HepG2 (cell line): ENCODE data around the gene RAB24. TPM values are rescaled to one million over a fixed set of nuclear protein-coding genes. Genes with fewer than 3 reads are reported as not detected.

Source experiments
- ASH2L ChIP-seq: fragments of 300-600, 200-600 bp; sonication (generic); IDR thresholded peaks from 2 replicates; pipeline ENCODE4 v1.7.0; 2017; ENCODE audit warnings: low read depth, mild to moderate bottlenecking, moderate library complexity, mixed read lengths, low read length; ENCODE audit not compliant: insufficient read length
- DPF2 ChIP-seq: sonication (generic); formaldehyde crosslinking; IDR thresholded peaks from 2 replicates; pipeline ENCODE4 v1.4.0; 2020; ENCODE audit warnings: mild to moderate bottlenecking, low read depth, missing genetic modification reagents, borderline replicate concordance
- IRF2 ChIP-seq: IDR thresholded peaks from 2 replicates; pipeline ENCODE4 v1.6.1; 2018; ENCODE audit warnings: missing genetic modification reagents, missing compliant biosample characterization
- MLLT10 ChIP-seq: sonication (generic); formaldehyde crosslinking; IDR thresholded peaks from 2 replicates; pipeline ENCODE4 v1.4.0; 2020; ENCODE audit warnings: missing genetic modification reagents
- NKX3-1 ChIP-seq: sonication (generic); formaldehyde crosslinking; IDR thresholded peaks from 2 replicates; pipeline ENCODE4 v1.5.0; 2020; ENCODE audit warnings: missing genetic modification reagents
- NR2C2 ChIP-seq: sonication (generic); formaldehyde crosslinking; IDR thresholded peaks from 2 replicates; pipeline ENCODE4 v1.4.0; 2020; ENCODE audit warnings: missing genetic modification reagents, mild to moderate bottlenecking, moderate library complexity, borderline replicate concordance
- POGZ ChIP-seq: sonication (generic); formaldehyde crosslinking; IDR thresholded peaks from 2 replicates; pipeline ENCODE4 v1.4.0; 2020; ENCODE audit warnings: mild to moderate bottlenecking, missing genetic modification reagents
- RARA ChIP-seq: IDR thresholded peaks from 2 replicates; pipeline ENCODE4 v1.6.1; 2016; ENCODE audit warnings: missing genetic modification reagents, missing compliant biosample characterization
- XBP1 ChIP-seq: sonication (generic); formaldehyde crosslinking; IDR thresholded peaks from 2 replicates; pipeline ENCODE4 v1.5.0; 2020; ENCODE audit warnings: missing genetic modification reagents
- ZFP82 ChIP-seq: sonication (generic); formaldehyde crosslinking; IDR thresholded peaks from 2 replicates; pipeline ENCODE4 v1.5.1; 2020; ENCODE audit warnings: mild to moderate bottlenecking, missing genetic modification reagents, borderline replicate concordance
- ZFP90 ChIP-seq: sonication (generic); formaldehyde crosslinking; IDR thresholded peaks from 2 replicates; pipeline ENCODE4 v1.8.0; 2022; ENCODE audit warnings: missing genetic modification reagents, mild to moderate bottlenecking, inconsistent platforms, borderline replicate concordance
- ZNF629 ChIP-seq: sonication (generic); formaldehyde crosslinking; conservative IDR thresholded peaks from 2 replicates; pipeline ENCODE4 v1.5.0; 2020; ENCODE audit warnings: missing genetic modification reagents
- ZSCAN21 ChIP-seq: sonication (generic); formaldehyde crosslinking; IDR thresholded peaks from 2 replicates; pipeline ENCODE4 v1.8.0; 2022; ENCODE audit warnings: mild to moderate bottlenecking, missing genetic modification reagents, moderate library complexity, borderline replicate concordance
- polyA plus RNA-seq, 8 experiments: library from polyadenylated mRNA; depleted of rRNA in 3 of 8; stranded (reverse) in 7 of 8; unstranded in 1 of 8; fragments of >200 nt; fragmentation: Illumina TruSeq in 4 of 8; extraction: Trizol in 4 of 8; gene quantifications; 2 replicates each; pipeline versions ENCODE4 v1.2.1 to v1.2.3, GENCODE V29; 2011 to 2016; ENCODE audit warnings: low read depth in 4 of 8, missing spikeins in 1 of 8, mixed read lengths in 1 of 8; ENCODE audit not compliant: insufficient read depth in 1 of 8
- total RNA-seq, 5 experiments: library from RNA; depleted of rRNA; stranded (reverse); fragments of >200 nt; fragmentation: Illumina TruSeq; extraction: Trizol; gene quantifications; 2 replicates each; pipeline ENCODE4 v1.2.3, GENCODE V29; 2016; ENCODE audit warnings: low read depth in 1 of 5
- TF ChIP-seq, protein P1 (sequence below): sonication (generic); formaldehyde crosslinking; IDR thresholded peaks from 2 replicates; pipeline ENCODE4 v1.4.0; 2020; ENCODE audit warnings: missing genetic modification reagents
- TF ChIP-seq, protein P2 (sequence below): sonication (generic); formaldehyde crosslinking; IDR thresholded peaks from 2 replicates; pipeline ENCODE4 v1.8.0; 2022; ENCODE audit warnings: missing genetic modification reagents, mild to moderate bottlenecking, borderline replicate concordance
- TF ChIP-seq, protein P3 (sequence below): sonication (generic); formaldehyde crosslinking; IDR thresholded peaks from 2 replicates; pipeline ENCODE4 v1.5.0; 2020; ENCODE audit warnings: mild to moderate bottlenecking, missing genetic modification reagents, borderline replicate concordance
- TF ChIP-seq, protein P4 (sequence below): sonication (generic); formaldehyde crosslinking; IDR thresholded peaks from 2 replicates; pipeline ENCODE4 v1.4.0; 2020; ENCODE audit warnings: missing genetic modification reagents
- TF ChIP-seq, protein P5 (sequence below): IDR thresholded peaks from 2 replicates; pipeline ENCODE4 v1.6.1; 2012; ENCODE audit warnings: inconsistent platforms

Gene RAB24
- total and polyA plus RNA-seq, 2 of the 13 experiments (the other 11 are each of a cell fraction or from before 2014, with no cell fraction given): 22.9 to 63.7 TPM

DNA sequence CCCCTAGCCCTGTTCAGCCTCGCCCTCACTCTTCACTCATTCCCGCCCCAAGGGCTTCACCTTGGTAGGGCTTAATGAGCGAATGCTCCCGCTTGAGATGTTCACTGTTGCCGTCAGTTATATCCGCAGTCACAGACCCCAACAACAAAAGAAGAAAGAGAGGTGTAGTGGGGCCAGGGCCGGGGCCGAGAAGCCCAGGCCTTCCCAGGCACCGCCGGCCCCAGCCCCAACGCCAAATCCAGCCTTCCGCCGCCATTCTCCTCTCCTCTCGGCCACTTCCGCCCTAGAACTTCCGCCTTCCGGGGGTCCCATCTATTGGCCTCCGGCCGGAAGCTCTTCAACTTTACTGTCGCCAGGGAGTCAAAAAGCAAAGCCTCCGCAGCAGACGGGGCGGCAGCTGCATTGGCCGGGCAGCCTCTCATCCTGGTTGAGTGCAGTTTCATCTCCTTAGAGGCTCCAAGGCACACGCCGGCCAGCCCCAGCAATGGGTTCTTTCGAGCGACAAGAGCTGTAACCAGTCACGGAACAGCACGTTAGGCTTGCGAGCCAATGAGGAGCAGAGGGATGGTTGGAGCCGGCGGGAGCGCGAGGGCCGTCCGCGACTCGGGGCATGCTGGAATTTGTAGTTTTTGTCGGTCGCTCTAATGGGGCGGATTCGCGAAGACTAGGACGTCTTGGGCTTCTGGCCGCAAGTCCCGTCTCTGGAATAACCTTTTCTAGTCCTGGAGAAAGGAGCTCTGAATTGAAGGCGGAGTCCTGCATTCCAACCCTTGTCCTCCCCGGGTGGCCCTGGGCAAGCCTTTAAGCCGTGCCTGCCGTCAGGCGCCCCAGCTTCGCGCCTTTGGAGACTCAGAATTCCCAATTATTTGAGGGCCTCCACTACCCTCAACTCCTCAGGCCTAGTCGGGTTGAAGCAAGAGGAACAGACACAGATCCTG, 48.1 kb upstream of the RAB24 start, which contains the start of gene LMAN2 (continued):
- TF ChIP-seq, protein P1, sequence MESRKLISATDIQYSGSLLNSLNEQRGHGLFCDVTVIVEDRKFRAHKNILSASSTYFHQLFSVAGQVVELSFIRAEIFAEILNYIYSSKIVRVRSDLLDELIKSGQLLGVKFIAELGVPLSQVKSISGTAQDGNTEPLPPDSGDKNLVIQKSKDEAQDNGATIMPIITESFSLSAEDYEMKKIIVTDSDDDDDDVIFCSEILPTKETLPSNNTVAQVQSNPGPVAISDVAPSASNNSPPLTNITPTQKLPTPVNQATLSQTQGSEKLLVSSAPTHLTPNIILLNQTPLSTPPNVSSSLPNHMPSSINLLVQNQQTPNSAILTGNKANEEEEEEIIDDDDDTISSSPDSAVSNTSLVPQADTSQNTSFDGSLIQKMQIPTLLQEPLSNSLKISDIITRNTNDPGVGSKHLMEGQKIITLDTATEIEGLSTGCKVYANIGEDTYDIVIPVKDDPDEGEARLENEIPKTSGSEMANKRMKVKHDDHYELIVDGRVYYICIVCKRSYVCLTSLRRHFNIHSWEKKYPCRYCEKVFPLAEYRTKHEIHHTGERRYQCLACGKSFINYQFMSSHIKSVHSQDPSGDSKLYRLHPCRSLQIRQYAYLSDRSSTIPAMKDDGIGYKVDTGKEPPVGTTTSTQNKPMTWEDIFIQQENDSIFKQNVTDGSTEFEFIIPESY (CRISPR knock-in tag): peak; percentile 68; the same call in 1 of the 2 replicates
- TF ChIP-seq, protein P2, sequence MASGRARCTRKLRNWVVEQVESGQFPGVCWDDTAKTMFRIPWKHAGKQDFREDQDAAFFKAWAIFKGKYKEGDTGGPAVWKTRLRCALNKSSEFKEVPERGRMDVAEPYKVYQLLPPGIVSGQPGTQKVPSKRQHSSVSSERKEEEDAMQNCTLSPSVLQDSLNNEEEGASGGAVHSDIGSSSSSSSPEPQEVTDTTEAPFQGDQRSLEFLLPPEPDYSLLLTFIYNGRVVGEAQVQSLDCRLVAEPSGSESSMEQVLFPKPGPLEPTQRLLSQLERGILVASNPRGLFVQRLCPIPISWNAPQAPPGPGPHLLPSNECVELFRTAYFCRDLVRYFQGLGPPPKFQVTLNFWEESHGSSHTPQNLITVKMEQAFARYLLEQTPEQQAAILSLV (CRISPR knock-in tag): peak; percentile 70; the same call in 1 of the 2 replicates
- TF ChIP-seq, protein P3, sequence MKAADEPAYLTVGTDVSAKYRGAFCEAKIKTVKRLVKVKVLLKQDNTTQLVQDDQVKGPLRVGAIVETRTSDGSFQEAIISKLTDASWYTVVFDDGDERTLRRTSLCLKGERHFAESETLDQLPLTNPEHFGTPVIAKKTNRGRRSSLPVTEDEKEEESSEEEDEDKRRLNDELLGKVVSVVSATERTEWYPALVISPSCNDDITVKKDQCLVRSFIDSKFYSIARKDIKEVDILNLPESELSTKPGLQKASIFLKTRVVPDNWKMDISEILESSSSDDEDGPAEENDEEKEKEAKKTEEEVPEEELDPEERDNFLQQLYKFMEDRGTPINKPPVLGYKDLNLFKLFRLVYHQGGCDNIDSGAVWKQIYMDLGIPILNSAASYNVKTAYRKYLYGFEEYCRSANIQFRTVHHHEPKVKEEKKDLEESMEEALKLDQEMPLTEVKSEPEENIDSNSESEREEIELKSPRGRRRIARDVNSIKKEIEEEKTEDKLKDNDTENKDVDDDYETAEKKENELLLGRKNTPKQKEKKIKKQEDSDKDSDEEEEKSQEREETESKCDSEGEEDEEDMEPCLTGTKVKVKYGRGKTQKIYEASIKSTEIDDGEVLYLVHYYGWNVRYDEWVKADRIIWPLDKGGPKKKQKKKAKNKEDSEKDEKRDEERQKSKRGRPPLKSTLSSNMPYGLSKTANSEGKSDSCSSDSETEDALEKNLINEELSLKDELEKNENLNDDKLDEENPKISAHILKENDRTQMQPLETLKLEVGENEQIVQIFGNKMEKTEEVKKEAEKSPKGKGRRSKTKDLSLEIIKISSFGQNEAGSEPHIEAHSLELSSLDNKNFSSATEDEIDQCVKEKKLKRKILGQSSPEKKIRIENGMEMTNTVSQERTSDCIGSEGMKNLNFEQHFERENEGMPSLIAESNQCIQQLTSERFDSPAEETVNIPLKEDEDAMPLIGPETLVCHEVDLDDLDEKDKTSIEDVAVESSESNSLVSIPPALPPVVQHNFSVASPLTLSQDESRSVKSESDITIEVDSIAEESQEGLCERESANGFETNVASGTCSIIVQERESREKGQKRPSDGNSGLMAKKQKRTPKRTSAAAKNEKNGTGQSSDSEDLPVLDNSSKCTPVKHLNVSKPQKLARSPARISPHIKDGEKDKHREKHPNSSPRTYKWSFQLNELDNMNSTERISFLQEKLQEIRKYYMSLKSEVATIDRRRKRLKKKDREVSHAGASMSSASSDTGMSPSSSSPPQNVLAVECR (CRISPR knock-in tag): peak; percentile 94
- TF ChIP-seq, protein P4, sequence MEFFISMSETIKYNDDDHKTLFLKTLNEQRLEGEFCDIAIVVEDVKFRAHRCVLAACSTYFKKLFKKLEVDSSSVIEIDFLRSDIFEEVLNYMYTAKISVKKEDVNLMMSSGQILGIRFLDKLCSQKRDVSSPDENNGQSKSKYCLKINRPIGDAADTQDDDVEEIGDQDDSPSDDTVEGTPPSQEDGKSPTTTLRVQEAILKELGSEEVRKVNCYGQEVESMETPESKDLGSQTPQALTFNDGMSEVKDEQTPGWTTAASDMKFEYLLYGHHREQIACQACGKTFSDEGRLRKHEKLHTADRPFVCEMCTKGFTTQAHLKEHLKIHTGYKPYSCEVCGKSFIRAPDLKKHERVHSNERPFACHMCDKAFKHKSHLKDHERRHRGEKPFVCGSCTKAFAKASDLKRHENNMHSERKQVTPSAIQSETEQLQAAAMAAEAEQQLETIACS (CRISPR knock-in tag): 0 out of 2 replicates have a peak, but pooled peaks have one; percentile 52
- 0 out of 2 replicates have a peak, but pooled peaks have one; percentile 76 for TF ChIP-seq ZFP90 (CRISPR knock-in tag)
- peak; percentile 44; the same call in 1 of the 2 replicates for TF ChIP-seq NKX3-1 (CRISPR knock-in tag)
- TF ChIP-seq ZNF629 (CRISPR knock-in tag): peak; percentile 17
- TF ChIP-seq POGZ (CRISPR knock-in tag): 0 out of 2 replicates have a peak, but pooled peaks have one; percentile 30
- 0 out of 2 replicates have a peak, but pooled peaks have one; percentile 14 for TF ChIP-seq RARA
- TF ChIP-seq MLLT10 (CRISPR knock-in tag): no peak
- peak; percentile 97 for TF ChIP-seq ASH2L
- TF ChIP-seq DPF2 (CRISPR knock-in tag): no peak
- TF ChIP-seq NR2C2 (CRISPR knock-in tag): peak; percentile 84
- no peak for TF ChIP-seq ZFP82 (CRISPR knock-in tag)
- peak; percentile 88 for TF ChIP-seq IRF2 (CRISPR knock-in tag)
- no peak for TF ChIP-seq ZSCAN21 (CRISPR knock-in tag)
- peak; percentile 94; the same call in 1 of the 2 replicates for TF ChIP-seq XBP1 (CRISPR knock-in tag)
- TF ChIP-seq, protein P5, sequence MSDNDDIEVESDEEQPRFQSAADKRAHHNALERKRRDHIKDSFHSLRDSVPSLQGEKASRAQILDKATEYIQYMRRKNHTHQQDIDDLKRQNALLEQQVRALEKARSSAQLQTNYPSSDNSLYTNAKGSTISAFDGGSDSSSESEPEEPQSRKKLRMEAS: peak; percentile 27; the same call in 1 of the 2 replicates
